ENCODE data around the gene STK39.
"Not testable (repeated sequence)": the region's sequence is repeated elsewhere in the genome, so short reads cannot be mapped to it uniquely, and the experiment has no call there.

Gene STK39

GRCh38 chr2:168247341-168248261 lies at the start of gene STK39:
TSS of gene STK39 (minus strand) at chr2:168247595. CDS start at chr2:168247435, 160 bp downstream.
- DNase-seq (ENCODE audit: low read depth in 3 of 3), result peak; percentile 45 to 76 (median 53)

DNA sequence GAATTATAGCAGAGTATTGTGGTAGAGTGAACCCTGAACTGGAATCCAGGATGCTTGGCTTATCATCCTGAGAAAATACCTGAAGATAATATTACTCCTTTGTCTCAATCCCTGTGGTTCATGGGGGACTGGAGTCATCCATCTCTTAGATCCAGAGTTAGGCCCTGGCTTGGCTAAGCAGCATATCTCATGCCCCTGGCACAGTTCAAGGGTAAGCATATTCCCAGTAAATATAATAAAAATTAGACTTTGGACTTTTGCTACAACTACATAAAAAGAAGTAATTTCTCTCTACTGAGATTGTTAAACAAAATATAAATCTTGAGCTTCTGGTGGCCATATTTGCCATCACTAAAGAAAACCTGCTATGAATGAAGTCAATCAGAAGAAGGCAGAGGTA lies 47.7 kb upstream of the STK39 start:
- no peak for DNase-seq (ENCODE audit: low read depth in 3 of 3)

GRCh38 chr2:168294409-168294808 lies 47.0 kb upstream of the STK39 start:
- no peak for DNase-seq (ENCODE audit: low read depth in 3 of 3)

DNA sequence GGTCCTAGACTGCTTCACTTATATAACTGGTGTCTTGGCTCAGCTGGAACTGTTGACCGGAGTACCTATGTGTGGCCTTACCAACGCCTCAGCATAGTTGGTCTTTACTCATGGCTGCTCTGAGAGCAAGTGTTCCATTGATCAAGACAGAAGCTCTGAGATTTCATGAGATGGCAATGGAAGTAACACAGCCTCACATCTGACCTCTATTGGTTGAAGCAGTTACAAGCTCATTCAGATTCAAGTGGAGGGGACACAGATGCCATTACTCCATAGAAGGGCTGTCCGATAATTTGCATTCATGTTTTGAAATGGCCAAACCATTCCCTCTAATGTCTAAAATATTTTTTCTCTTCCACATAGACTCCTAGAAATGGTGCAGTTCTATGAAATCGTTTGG lies 46.4 kb upstream of the STK39 start:
- no peak for DNase-seq (ENCODE audit: low read depth in 3 of 3)

DNA sequence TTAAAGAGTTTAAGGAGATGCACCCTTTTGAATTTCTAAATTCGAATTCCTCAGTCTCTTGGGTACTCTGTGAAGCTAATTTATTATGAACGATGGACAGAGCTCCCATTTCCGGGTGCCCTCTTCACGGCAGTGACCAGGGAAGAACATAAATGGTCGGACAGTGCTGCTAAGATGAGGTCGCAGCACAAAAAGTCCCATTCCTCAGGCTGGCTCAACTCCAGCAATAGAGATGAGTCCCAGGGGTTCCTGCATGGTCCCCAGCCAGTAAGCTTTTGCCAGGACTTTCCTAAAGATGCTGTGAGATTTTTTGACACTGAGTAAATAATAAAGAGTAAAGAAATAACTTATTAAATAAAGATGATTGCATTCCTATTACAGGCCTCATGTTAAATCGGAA lies 43.0 kb upstream of the STK39 start:
- DNase-seq (ENCODE audit: low read depth in 3 of 3), result no peak

- no peak for DNase-seq (ENCODE audit: low read depth in 3 of 3)
Measured at GRCh38 chr2:168289880-168290279, 42.5 kb upstream of the STK39 start.

DNA sequence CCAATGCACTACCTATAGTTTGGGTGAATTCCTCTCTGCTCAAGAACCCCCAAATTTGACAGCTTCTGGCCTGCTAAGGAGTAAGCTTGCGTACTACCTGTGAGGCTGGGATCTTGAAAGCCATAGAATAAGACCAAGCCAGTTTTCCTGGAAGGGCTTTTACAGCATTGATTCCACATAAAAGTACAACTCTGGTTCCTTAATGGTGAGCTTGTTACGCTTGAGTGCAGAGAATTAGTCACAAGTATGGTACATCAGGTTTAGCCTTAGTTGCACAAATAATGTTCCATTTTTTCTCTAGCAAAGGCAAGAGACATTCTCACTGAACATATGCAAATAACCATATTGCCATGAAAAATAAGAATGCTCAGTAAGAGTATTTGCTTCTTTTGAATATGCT lies 39.1 kb upstream of the STK39 start:
- DNase-seq (ENCODE audit: low read depth in 3 of 3), result no peak

GRCh38 chr2:168278424-168278888 lies 31.1 kb upstream of the STK39 start:
- no peak for DNase-seq (ENCODE audit: low read depth in 3 of 3)

DNA sequence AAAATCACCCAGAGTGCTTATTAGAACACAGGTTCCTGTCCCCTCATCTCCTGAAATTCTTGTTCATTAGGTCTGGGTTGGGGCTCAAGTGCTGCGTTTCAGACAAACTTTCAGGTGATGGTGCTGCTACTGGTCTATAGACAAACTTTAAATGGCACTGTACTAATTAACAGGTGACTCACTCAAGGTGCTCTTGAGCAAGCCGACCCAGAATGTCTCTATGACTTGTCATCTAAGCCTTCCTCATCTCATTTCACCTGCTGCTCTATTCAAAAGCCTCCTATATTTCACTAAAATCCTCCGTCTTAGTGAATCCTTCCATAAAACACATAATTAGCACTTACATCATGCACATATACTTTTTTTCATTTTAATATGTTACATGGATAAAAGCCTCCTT lies 29.9 kb upstream of the STK39 start:
- no peak for DNase-seq (ENCODE audit: low read depth in 3 of 3)

- DNase-seq (ENCODE audit: low read depth in 3 of 3), result no peak
Measured at GRCh38 chr2:168272225-168272624, 24.8 kb upstream of the STK39 start.

GRCh38 chr2:168262926-168263325 lies 15.5 kb upstream of the STK39 start:
- not testable (repeated sequence) for DNase-seq (ENCODE audit: low read depth in 3 of 3)

GRCh38 chr2:168256448-168256847 lies 9.1 kb upstream of the STK39 start:
- no peak for DNase-seq (ENCODE audit: low read depth in 3 of 3)

DNA sequence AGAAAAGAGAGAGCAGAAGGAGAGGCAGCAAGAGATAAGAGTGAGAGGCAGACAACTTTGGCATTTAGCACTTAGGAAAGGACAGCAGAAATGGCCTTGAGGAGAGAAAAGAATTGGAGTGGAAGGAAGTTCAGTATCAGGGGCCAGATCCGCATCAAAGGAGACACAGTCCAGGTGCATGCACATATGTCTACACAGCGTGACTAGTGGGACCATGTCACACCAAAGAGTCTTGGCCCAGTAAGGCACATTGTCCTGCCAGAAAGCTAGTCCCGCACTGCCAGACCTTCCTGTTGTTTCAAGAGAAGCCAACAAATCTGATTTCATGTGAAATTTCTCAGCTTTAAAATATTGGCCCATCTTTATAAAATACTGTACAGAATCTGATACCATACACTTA lies 8.5 kb upstream of the STK39 start:
- no peak for DNase-seq (ENCODE audit: low read depth in 3 of 3)

GRCh38 chr2:168255103-168255502 lies 7.7 kb upstream of the STK39 start:
- no peak for DNase-seq (ENCODE audit: low read depth in 3 of 3)

- no peak for DNase-seq (ENCODE audit: low read depth in 3 of 3)
Measured at GRCh38 chr2:168254158-168254935, 7.0 kb upstream of the STK39 start.

DNA sequence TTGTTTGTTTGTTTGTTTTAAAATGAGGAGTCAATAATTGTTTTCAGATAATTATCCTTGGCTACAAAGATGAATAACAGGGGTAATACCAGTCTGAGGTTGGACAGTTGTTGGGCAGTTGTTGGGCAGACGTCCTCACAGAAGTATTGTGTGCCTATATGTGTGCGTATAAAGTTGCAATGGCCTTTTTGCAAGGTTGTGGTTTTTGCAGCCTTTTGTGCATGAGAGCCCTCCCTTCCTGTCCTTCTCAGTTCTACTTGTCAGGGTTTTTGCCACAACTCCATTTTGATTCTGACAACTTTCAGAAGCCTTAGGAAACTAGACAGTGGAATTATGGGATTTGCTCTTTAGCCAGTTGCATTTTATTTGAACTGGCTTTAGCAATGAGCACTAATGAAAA lies 6.0 kb upstream of the STK39 start:
- DNase-seq (ENCODE audit: low read depth in 3 of 3), result no peak

- no peak for DNase-seq (ENCODE audit: low read depth in 3 of 3)
Measured at GRCh38 chr2:168252976-168253375, 5.6 kb upstream of the STK39 start.

GRCh38 chr2:168246483-168247340 lies 683 bp downstream of the STK39 start:
- peak; percentile 42 to 68 (median 51) for DNase-seq (ENCODE audit: low read depth in 3 of 3)

GRCh38 chr2:168246072-168246482 lies 1.3 kb downstream of the STK39 start:
- no peak for DNase-seq (ENCODE audit: low read depth in 3 of 3)

DNA sequence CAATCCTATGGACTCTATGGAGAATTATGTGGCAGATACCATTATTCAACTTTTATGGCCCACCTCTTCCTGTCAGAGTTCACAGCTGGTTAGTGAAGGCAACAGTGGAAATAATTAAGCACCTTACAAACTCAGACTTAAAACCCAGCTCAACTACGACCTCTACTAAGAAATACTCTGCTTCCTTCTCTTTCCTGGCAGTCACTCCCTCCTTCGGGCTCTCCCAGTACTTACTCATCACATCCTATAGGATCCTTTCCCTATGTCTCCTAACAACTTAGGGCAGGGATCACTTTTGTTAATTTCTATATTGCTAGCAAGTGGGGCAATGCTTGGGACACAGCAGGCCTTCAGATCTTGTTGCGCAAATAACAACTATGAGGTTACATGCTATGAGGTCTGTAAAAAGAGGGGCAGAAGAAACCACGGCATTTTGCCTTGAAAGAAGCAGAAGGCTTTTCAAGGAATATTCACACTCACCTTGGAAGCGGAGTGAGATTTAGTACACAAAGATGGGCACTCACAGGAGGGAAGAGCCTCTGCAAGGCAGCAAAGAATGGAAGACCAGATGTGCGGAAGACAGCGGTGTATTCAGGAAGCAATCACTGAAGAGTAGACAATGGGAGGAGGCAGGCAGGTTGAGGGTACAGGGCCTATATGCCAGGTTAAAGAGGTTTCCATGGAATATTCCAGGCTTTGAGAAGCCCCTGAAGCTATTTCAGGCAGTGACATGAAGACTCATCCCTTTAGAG lies 2.1 kb downstream of the STK39 start:
- no peak for DNase-seq (ENCODE audit: low read depth in 3 of 3)

DNA sequence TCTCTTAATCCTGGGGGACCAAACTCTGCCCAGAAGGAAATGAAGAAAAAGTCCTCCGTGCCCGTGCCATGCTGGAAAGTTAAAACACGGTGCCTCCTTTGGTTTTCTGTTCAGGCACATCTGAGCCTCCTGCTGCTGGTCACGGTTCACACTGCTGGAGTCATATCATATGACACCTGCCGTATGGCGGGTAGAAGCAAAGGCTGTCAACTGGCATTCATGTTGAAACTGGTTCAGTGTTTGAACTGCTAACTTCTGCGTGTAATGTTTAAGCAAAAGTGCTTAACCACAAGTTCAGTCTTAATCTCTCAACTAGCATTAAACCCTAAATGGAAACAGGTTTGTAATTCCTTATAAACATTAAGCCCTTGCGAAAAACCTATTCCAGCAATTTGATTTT lies 3.1 kb downstream of the STK39 start:
- peak; percentile 15 to 47 (median 21) for DNase-seq (ENCODE audit: low read depth in 3 of 3)
